Activated CD4-positive, alpha-beta T cell treated with anti-CD3 and anti-CD28 coated beads, Interleukin-2, amount 50 U/mL, for 48 hours (primary cell): ENCODE results near the gene RSKR.
"Not testable (repeated sequence)": the region's sequence is repeated elsewhere in the genome, so short reads cannot be mapped to it uniquely, and the experiment has no call there.

Source experiments
- DNase-seq, 2 experiments: peaks; one replicate each; pipeline ENCODE4 v3.0.0-alpha.2; 2020

The RSKR gene

GRCh38 chr17:28622186-28622585 lies 8.2 kb upstream of the RSKR start:
- no peak for DNase-seq

GRCh38 chr17:28620010-28620409 lies 6.0 kb upstream of the RSKR start:
- DNase-seq: no peak

GRCh38 chr17:28618464-28618863 lies 4.5 kb upstream of the RSKR start:
- no peak for DNase-seq

GRCh38 chr17:28616281-28616680 lies 2.3 kb upstream of the RSKR start:
- no peak for DNase-seq

- DNase-seq: no peak
Measured at GRCh38 chr17:28615260-28615940, 1.4 kb upstream of the RSKR start.

- peak; percentile 24 to 41 for DNase-seq
Measured at GRCh38 chr17:28612936-28613872, 781 bp downstream of the RSKR start.

GRCh38 chr17:28612531-28612930 lies 1.5 kb downstream of the RSKR start:
- DNase-seq: no peak

GRCh38 chr17:28610376-28610775 lies 3.6 kb downstream of the RSKR start:
- DNase-seq: no peak

GRCh38 chr17:28604031-28604430 lies 10.0 kb downstream of the RSKR start:
- not testable (repeated sequence) for DNase-seq

GRCh38 chr17:28599311-28600184 lies 14.4 kb downstream of the RSKR start:
- peak; percentile 71 to 81 for DNase-seq

- DNase-seq: peak; percentile 92 to 94
Measured at GRCh38 chr17:28598799-28599310, 15.1 kb downstream of the RSKR start, which contains the start of gene SPAG5. Gene SPAG5, minus strand, starts transcription at chr17:28599025. Its CDS starts 79 bp downstream, at chr17:28598946.

GRCh38 chr17:28598389-28598788 lies 15.6 kb downstream of the RSKR start:
- DNase-seq: no peak

GRCh38 chr17:28597606-28598383 lies 16.2 kb downstream of the RSKR start:
- DNase-seq: no peak

- no peak for DNase-seq
Measured at GRCh38 chr17:28592260-28592659, 21.7 kb downstream of the RSKR start.

- no peak for DNase-seq
Measured at GRCh38 chr17:28585851-28586250, 28.1 kb downstream of the RSKR start.

GRCh38 chr17:28584434-28584833 lies 29.6 kb downstream of the RSKR start:
- no peak for DNase-seq

- no peak for DNase-seq
Measured at GRCh38 chr17:28582513-28582912, 31.5 kb downstream of the RSKR start.

GRCh38 chr17:28580959-28581358 lies 33.0 kb downstream of the RSKR start:
- no peak for DNase-seq

GRCh38 chr17:28579526-28579925 lies 34.5 kb downstream of the RSKR start:
- DNase-seq: peak; percentile 41 to 55

GRCh38 chr17:28578246-28579195 lies 35.5 kb downstream of the RSKR start:
- DNase-seq: no peak

GRCh38 chr17:28577466-28577824 lies 36.5 kb downstream of the RSKR start:
- no peak for DNase-seq
